ENCODE measurements around the gene HMGN5. TPM values are rescaled to one million over a fixed set of nuclear protein-coding genes. Genes with fewer than 3 reads are reported as not detected.

HMGN5 gene
- total and polyA plus RNA-seq, 2 of the 8 experiments (the other 6 are each of a cell fraction or from before 2014, with no cell fraction given), result 6.0 to 20.4 TPM

- no peak overlapping the region for H2BK120ac ChIP-seq (replicated peaks; ENCODE audit: low read depth, low read length)
- CTCF ChIA-PET (ENCODE audit: partially characterized antibody), result interaction anchor here (0.7 to 1.4 kb wide), 2 partner anchors 10 to 48 kb away, joined by 3 to 4 read pairs; no protein-coding TSS in a partner anchor
- no peaks in the 10 kb centered on the region for H3K27me3 ChIP-seq (replicated peaks in 1 of 4; ENCODE audit: control insufficient read depth in 3 of 4, extremely low read depth in 1 of 4, insufficient read depth in 3 of 4, low read length in 3 of 4)
- H2BK15ac ChIP-seq (ENCODE audit: low read length), result no peak overlapping the region
- 40% methylated on average over 1 of the region's 1 CpG; no CpG with 5 or more reads in 1 of the 2 experiments for WGBS, 2 experiments (ENCODE audit: extremely low coverage in 1 of 2, insufficient coverage in 1 of 2, insufficient read length in 1 of 2, insufficient replicate concordance in 2 of 2, low coverage in 1 of 2, low lambda C conversion rate in 2 of 2, missing lambda C conversion rate in 1 of 2)
- no peak overlapping the region for H2BK12ac ChIP-seq (ENCODE audit: low read depth, low read length)
- H3K4ac ChIP-seq (replicated peaks; ENCODE audit: insufficient read length, low read depth, low read length), result no peak overlapping the region
- H3K14ac ChIP-seq (ENCODE audit: insufficient read length), result no peak overlapping the region
- H3K56ac ChIP-seq (replicated peaks; ENCODE audit: insufficient read length, low read depth, low read length), result no peak overlapping the region
- peaks cover 0 to 53% of the 10 kb centered on the region in 2 experiments; a peak in 2 of 4 replicates for H3K79me2 ChIP-seq (ENCODE audit: control insufficient read depth in 1 of 2, insufficient read depth in 2 of 2, low read length in 2 of 2)
- H4K20me1 ChIP-seq (replicated peaks in 1 of 2; ENCODE audit: control insufficient read depth in 1 of 2, insufficient read depth in 2 of 2, low read length in 2 of 2), result no peaks in the 10 kb centered on the region
- H3K4me3 ChIP-seq (ENCODE audit: extremely low read depth in 1 of 4, insufficient read depth in 2 of 4, low read depth in 3 of 4, low read length in 4 of 4), result peak overlapping the region in 3 of 4 experiments; percentile 17 to 95 (median 94); a peak in 5 of 8 replicates
- FAIRE-seq (no peak), DNase-seq (ENCODE audit: low read depth in 1 of 2, low spot score in 2 of 2) (no peak)
- H2BK20ac ChIP-seq (ENCODE audit: low read length), result no peak overlapping the region
- no peak overlapping the region for H2BK5ac ChIP-seq (ENCODE audit: low read depth, low read length)
- no peak overlapping the region for H4K5ac ChIP-seq (ENCODE audit: insufficient read length, low read depth, low read length)
- H3K4me2 ChIP-seq (ENCODE audit: insufficient read depth in 1 of 2, low read depth in 2 of 2, low read length in 2 of 2), result peak overlapping the region; percentile 69 to 77
- H2AFZ ChIP-seq (ENCODE audit: low read length), result no peak overlapping the region
- H3K9ac ChIP-seq (replicated peaks in 1 of 4; ENCODE audit: extremely low read depth in 1 of 4, low read depth in 3 of 4, low read length in 3 of 4), result no peak overlapping the region
- no peak overlapping the region for H3K18ac ChIP-seq (ENCODE audit: extremely low read depth, low read length)
- POLR2A ChIA-PET (ENCODE audit: partially characterized antibody), result interaction anchor here (0.5 to 1.9 kb wide), 7 partner anchors 19 to 189 kb away, joined by 3 to 4 read pairs (median 3); no protein-coding TSS in a partner anchor
- TF ChIP-seq EZH2 (IDR thresholded peaks at IDR 0.05; ENCODE audit: low read depth, low read length, severe bottlenecking), result no peak
- TF ChIP-seq TEAD4 (IDR thresholded peaks at IDR 0.05; ENCODE audit: low read depth, low read length), result no peak
- no peak for TF ChIP-seq NANOG (IDR thresholded peaks at IDR 0.05; ENCODE audit: insufficient read depth, low read depth, low read length, poor library complexity, severe bottlenecking)
- no peak for TF ChIP-seq RXRA (IDR thresholded peaks at IDR 0.05; ENCODE audit: insufficient read depth, low read depth, low read length)
- TF ChIP-seq SIRT6 (IDR thresholded peaks at IDR 0.05; ENCODE audit: low read length), result no peak
- no peak for TF ChIP-seq ATF3 (IDR thresholded peaks at IDR 0.05; ENCODE audit: insufficient read depth, low read depth, low read length)
- no peak for TF ChIP-seq POLR2AphosphoS5 (IDR thresholded peaks at IDR 0.05; ENCODE audit: low read depth, low read length)
- TF ChIP-seq SIN3A (conservative IDR thresholded peaks at IDR 0.05 in 1 of 2, IDR thresholded peaks at IDR 0.05 in 1 of 2; ENCODE audit: low read depth in 1 of 2, low read length in 2 of 2), result no peak
- TF ChIP-seq CHD1 (IDR thresholded peaks at IDR 0.05; ENCODE audit: low read depth, low read length), result no peak
- no peak for TF ChIP-seq BRCA1 (IDR thresholded peaks at IDR 0.05; ENCODE audit: low read depth, low read length)
- TF ChIP-seq SP2 (IDR thresholded peaks at IDR 0.05; ENCODE audit: low read length), result no peak
- no peak for TF ChIP-seq CHD2 (IDR thresholded peaks at IDR 0.05; ENCODE audit: low read length)
- H3K23ac ChIP-seq (ENCODE audit: insufficient read length), result no peak overlapping the region
- no peak overlapping the region for H4K8ac ChIP-seq (ENCODE audit: extremely low read depth, insufficient read depth, low read length)
- H3K23me2 ChIP-seq (ENCODE audit: low read depth, low read length), result peaks cover 3% of the 10 kb centered on the region; the same call in 1 of the 2 replicates
- no peaks in the 10 kb centered on the region for H3K9me3 ChIP-seq (ENCODE audit: insufficient read depth in 2 of 2, low read depth in 1 of 2, low read length in 1 of 2)
- H4K91ac ChIP-seq (replicated peaks; ENCODE audit: insufficient read length, low read length), result no peak overlapping the region
- H3K79me1 ChIP-seq (ENCODE audit: low read depth, low read length), result no peaks in the 10 kb centered on the region
- no peak overlapping the region for H3K27ac ChIP-seq (ENCODE audit: low read depth, low read length)
- no peaks in the 10 kb centered on the region for H3K36me3 ChIP-seq (ENCODE audit: control insufficient read depth in 2 of 4, insufficient read depth in 4 of 4, low read length in 3 of 4)
- H2AK5ac ChIP-seq (ENCODE audit: low read depth, low read length), result no peak overlapping the region
- no peaks in the 10 kb centered on the region for H3K4me1 ChIP-seq (replicated peaks in 1 of 4; ENCODE audit: control insufficient read depth in 3 of 4, insufficient read depth in 4 of 4, low read length in 3 of 4)
Observed at GRCh38 chrX:81202943-81203342, 1.2 kb upstream of the HMGN5 start.

All from H1 (cell line).